K562 (cell line): ENCODE measurements around the gene ASB7. TPM values are rescaled to one million over a fixed set of nuclear protein-coding genes. Genes with fewer than 3 reads are reported as not detected.

ENCODE experiments used
- ATAC-seq: fragments of 200-7000 bp; cut with Tn5 transposase; 3 replicates; pipeline ENCODE4 v1.9.1; 2020; ENCODE audit warnings: moderate library complexity
- BruUV-seq: library from RNA; stranded (reverse); fragments of 400-500 nt; replicated peaks from 2 replicates; lab custom pipeline; 2021; lab: Mats Ljungman, UMichigan
- CTCF ChIA-PET: fragments of 300-600 bp; formaldehyde crosslinking; extraction: SDS; loops from one replicate; lab custom pipeline; 2021; ENCODE audit warnings: low intra/inter-chr PET ratio; lab: Yijun Ruan, JAX
- POLR2A ChIA-PET: fragments of 300-600, 350-650 bp; sonication (Branson Sonifier 250); formaldehyde crosslinking; extraction: SDS; loops from one replicate; lab custom pipeline; 2021; ENCODE audit warnings: antibody characterized with exemption, inconsistent platforms; lab: Yijun Ruan, JAX
- DNase-seq, 4 experiments: peaks; one replicate each; pipeline versions ENCODE4 v3.0.0 to v3.0.0-alpha.2; 2011 to 2018; ENCODE audit warnings: low spot score in 3 of 4, mixed read lengths in 3 of 4; ENCODE audit errors: extremely low read depth in 1 of 4
- FAIRE-seq: peaks from 2 replicates; lab custom pipeline; 2011; peaks lifted over from hg19 to GRCh38; lab: Jason Lieb, UNC
- H2AFZ ChIP-seq: 2 replicates; pipeline ENCODE4 v1.6.0; 2011; ENCODE audit warnings: low read depth, low read length, control low read depth, inconsistent platforms
- H3K27ac ChIP-seq: fragments of 200-600 bp; 3 replicates; pipeline ENCODE4 v1.8.0; 2011; ENCODE audit warnings: low read depth, mild to moderate bottlenecking, control low read depth, inconsistent platforms, low read length, moderate library complexity, mixed read lengths; ENCODE audit errors: extremely low read depth
- H3K27me3 ChIP-seq, 2 experiments: fragments of 300-600 bp in 1 of 2; 2 replicates in 1 of 2; 3 replicates in 1 of 2; pipeline versions ENCODE4 v1.6.0 to v1.8.0; 2011; ENCODE audit warnings: inconsistent platforms in 2 of 2, low read length in 2 of 2, mild to moderate bottlenecking in 1 of 2, mixed read lengths in 1 of 2, moderate library complexity in 1 of 2; ENCODE audit not compliant: control insufficient read depth in 2 of 2, insufficient read depth in 2 of 2
- H3K36me3 ChIP-seq: fragments of 300-600 bp; 3 replicates; pipeline ENCODE4 v1.8.0; 2011; ENCODE audit warnings: mild to moderate bottlenecking, low read length, inconsistent platforms; ENCODE audit not compliant: control insufficient read depth, insufficient read depth
- H3K4me1 ChIP-seq, 2 experiments: fragments of 200-600 bp in 1 of 2; replicated peaks in 1 of 2; 2 replicates in 1 of 2; 3 replicates in 1 of 2; pipeline versions ENCODE4 v1.5.1 to v1.8.0; 2011; ENCODE audit warnings: inconsistent platforms in 2 of 2, low read length in 2 of 2, mild to moderate bottlenecking in 1 of 2, mixed read lengths in 1 of 2, moderate library complexity in 1 of 2; ENCODE audit not compliant: control insufficient read depth in 2 of 2, insufficient read depth in 2 of 2
- H3K4me2 ChIP-seq: 2 replicates; pipeline ENCODE4 v1.6.1; 2011; ENCODE audit warnings: low read length, control low read depth, inconsistent platforms, mixed read lengths; ENCODE audit not compliant: insufficient read depth
- H3K4me3 ChIP-seq: fragments of 200-600 bp; sonication (generic), shearing (Covaris generic); 2 replicates; pipeline ENCODE4 v1.5.1; 2016; ENCODE audit warnings: control low read depth, inconsistent platforms
- H3K79me2 ChIP-seq: fragments of 200-600 bp; 3 replicates; pipeline ENCODE4 v1.8.0; 2011; ENCODE audit warnings: low read length, inconsistent platforms; ENCODE audit not compliant: control insufficient read depth, insufficient read depth
- H3K9ac ChIP-seq, 2 experiments: 2 replicates each; pipeline versions ENCODE4 v1.6.0 to v1.6.1; 2011; ENCODE audit warnings: low read depth in 2 of 2, low read length in 2 of 2, control low read depth in 1 of 2, inconsistent platforms in 1 of 2, mild to moderate bottlenecking in 1 of 2, mixed read lengths in 1 of 2; ENCODE audit not compliant: insufficient read depth in 1 of 2
- H3K9me1 ChIP-seq: one replicate; pipeline ENCODE4 v1.6.0; 2011; ENCODE audit warnings: inconsistent platforms, mild to moderate bottlenecking, low read length, moderate library complexity; ENCODE audit not compliant: control insufficient read depth, insufficient read depth
- H3K9me3 ChIP-seq: replicated peaks from 2 replicates; pipeline ENCODE4 v1.5.1; 2011; ENCODE audit warnings: low read depth, low read length, inconsistent platforms; ENCODE audit not compliant: control insufficient read depth, insufficient read depth
- H4K20me1 ChIP-seq: replicated peaks from 2 replicates; pipeline ENCODE4 v1.6.1; 2011; ENCODE audit warnings: low read length, inconsistent platforms, mixed read lengths; ENCODE audit not compliant: control insufficient read depth, insufficient read depth
- CBX3 ChIP-seq, 2 experiments: IDR thresholded peaks; 1 replicate in 1 of 2; 2 replicates in 1 of 2; pipeline ENCODE4 v1.6.1; 2012; ENCODE audit warnings: inconsistent platforms in 2 of 2, low read length in 2 of 2, borderline replicate concordance in 1 of 2, control low read depth in 1 of 2
- CHAMP1 ChIP-seq: fragments of 450-650 bp; IDR thresholded peaks from 2 replicates; pipeline ENCODE4 v1.6.1; 2016; ENCODE audit warnings: mild to moderate bottlenecking
- CHD1 ChIP-seq: fragments of 200-600 bp; sonication (generic); IDR thresholded peaks from one replicate; pipeline ENCODE4 v1.6.1; 2012; ENCODE audit warnings: mild to moderate bottlenecking, moderate library complexity, low read length, inconsistent platforms
- CHD2 ChIP-seq: IDR thresholded peaks from 2 replicates; pipeline ENCODE4 v1.6.1; 2011; ENCODE audit warnings: low read depth, low read length
- MAFK ChIP-seq: IDR thresholded peaks from 2 replicates; pipeline ENCODE4 v1.6.1; 2011; ENCODE audit warnings: low read length, improper control_type of control experiment
- POLR2B ChIP-seq: fragments of 450-650 bp; IDR thresholded peaks from 2 replicates; pipeline ENCODE4 v1.6.1; 2018; ENCODE audit warnings: low read depth; ENCODE audit not compliant: partially characterized antibody
- RBM25 ChIP-seq: fragments of 200-400 bp; formaldehyde crosslinking; IDR thresholded peaks from 2 replicates; pipeline ENCODE4 v1.6.1; 2018; ENCODE audit warnings: low read length, low read depth, moderate library complexity; ENCODE audit not compliant: severe bottlenecking
- RBM34 ChIP-seq: fragments of 200-400 bp; formaldehyde crosslinking; IDR thresholded peaks from 2 replicates; pipeline ENCODE4 v1.6.1; 2018; ENCODE audit warnings: low read length, borderline replicate concordance; ENCODE audit not compliant: insufficient read depth
- STAG1 ChIP-seq: sonication (generic); formaldehyde crosslinking; IDR thresholded peaks from 2 replicates; pipeline ENCODE4 v1.5.0; 2020; ENCODE audit warnings: missing genetic modification reagents, borderline replicate concordance
- TFE3 ChIP-seq: fragments of 450-650 bp; formaldehyde crosslinking; IDR thresholded peaks from 2 replicates; pipeline ENCODE4 v1.4.0; 2020; ENCODE audit warnings: mild to moderate bottlenecking, mixed read lengths
- TRIM28 ChIP-seq: fragments of 450-650 bp; IDR thresholded peaks from 2 replicates; pipeline ENCODE4 v1.6.1; 2017
- TSC22D4 ChIP-seq: fragments of 450-650 bp; IDR thresholded peaks from 2 replicates; pipeline ENCODE4 v1.6.1; 2016; ENCODE audit warnings: missing genetic modification characterization, missing biosample characterization, control low read depth
- WGBS: fragments of 100-300 bp; shearing (Covaris generic); methylation state at CpG from one replicate; pipeline ENCODE4 v1.1.6; 2016; ENCODE audit warnings: low coverage, mixed read lengths; ENCODE audit not compliant: insufficient coverage; ENCODE audit errors: missing lambda C conversion rate; 5-methylcytosine and 5-hydroxymethylcytosine counted together
- in situ Hi-C: fragments of 300-500 bp; cut with MboI; formaldehyde crosslinking; loops from 4 replicates; pipeline ENCODE4 v1.15.0; 2018; ENCODE audit warnings: inconsistent platforms, mixed read lengths
- intact Hi-C: fragments of 100-400 bp; cut with micrococcal nuclease; formaldehyde crosslinking; loops from 2 replicates; pipeline ENCODE4 v1.14.2; 2022
- polyA plus RNA-seq, 8 experiments: library from polyadenylated mRNA; depleted of rRNA in 4 of 8; stranded (reverse) in 5 of 8; unstranded in 3 of 8; fragments of >200 nt; fragmentation: Nextera tagmentation in 2 of 8; fragmentation: Illumina TruSeq in 1 of 8; extraction: Ambion mirVana in 2 of 8; extraction: Trizol in 1 of 8; gene quantifications; 2 replicates each; pipeline versions ENCODE4 v1.2.1 to v1.2.3, GENCODE V29; 2011 to 2014; ENCODE audit warnings: inconsistent platforms in 1 of 8, missing spikeins in 1 of 8
- total RNA-seq, 7 experiments: library from RNA; depleted of rRNA in 6 of 7; stranded (reverse); fragments of >200 nt in 6 of 7; fragmentation: Illumina TruSeq in 2 of 7; extraction: Trizol in 2 of 7; gene quantifications; 2 replicates each; pipeline versions ENCODE4 v1.2.1 to v1.2.3, GENCODE V29; 2011 to 2021; ENCODE audit warnings: low replicate concordance in 1 of 7

Gene ASB7
- total and polyA plus RNA-seq, 9 of the 15 experiments (the other 6 are each of a cell fraction or from before 2014, with no cell fraction given): 1.8 to 10.1 (median 6.8) TPM

DNA sequence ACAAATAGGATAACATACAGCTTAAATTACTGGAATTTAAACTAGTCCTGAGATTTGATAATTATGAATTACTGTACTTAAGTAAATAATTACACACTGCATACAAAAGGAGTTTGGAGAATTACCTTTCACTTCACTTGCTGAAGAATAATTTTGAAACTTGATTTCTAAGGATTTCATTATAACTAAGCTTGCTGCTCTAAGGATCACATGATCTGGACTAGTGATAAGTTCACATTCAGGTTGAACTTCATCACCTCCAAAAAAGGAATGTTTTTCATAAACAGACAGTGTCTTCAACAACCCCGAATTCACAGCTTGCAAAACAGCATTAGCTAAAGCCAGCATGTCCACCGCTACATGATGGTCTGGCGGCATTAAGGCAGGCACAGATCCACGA is 28.9 kb upstream of the ASB7 start:
- Histone ChIP-seq H3K79me2 (0 out of 3 replicates have a peak, but pooled peaks cover 2% of the 10 kb centered on the region), H2AFZ (no peak overlapping the region), H4K20me1 (no peaks in the 10 kb centered on the region), H3K9me1 (no peaks in the 10 kb centered on the region), H3K4me1 (no peaks in the 10 kb centered on the region), H3K9ac (no peak overlapping the region), H3K36me3 (peaks cover 59% of the 10 kb centered on the region), H3K27me3 (no peaks in the 10 kb centered on the region), H3K27ac (no peak overlapping the region), H3K9me3 (no peaks in the 10 kb centered on the region), H3K4me2 (no peak overlapping the region), H3K4me3 (no peak overlapping the region)
- in situ Hi-C loops: no loop called here
- no peak for DNase-seq
- intact Hi-C loops: no loop called here
- 92% methylated on average over 4 of the region's 4 CpGs for WGBS
- CTCF ChIA-PET: no interaction called here
- POLR2A ChIA-PET: no interaction called here
- no peak for TF ChIP-seq RBM34
- peak; percentile 15; the same call in 1 of the 2 replicates for TF ChIP-seq TFE3 (CRISPR knock-in tag)
- no peak for FAIRE-seq
- no peak for ATAC-seq
- no TSS peak for BruUV-seq

DNA sequence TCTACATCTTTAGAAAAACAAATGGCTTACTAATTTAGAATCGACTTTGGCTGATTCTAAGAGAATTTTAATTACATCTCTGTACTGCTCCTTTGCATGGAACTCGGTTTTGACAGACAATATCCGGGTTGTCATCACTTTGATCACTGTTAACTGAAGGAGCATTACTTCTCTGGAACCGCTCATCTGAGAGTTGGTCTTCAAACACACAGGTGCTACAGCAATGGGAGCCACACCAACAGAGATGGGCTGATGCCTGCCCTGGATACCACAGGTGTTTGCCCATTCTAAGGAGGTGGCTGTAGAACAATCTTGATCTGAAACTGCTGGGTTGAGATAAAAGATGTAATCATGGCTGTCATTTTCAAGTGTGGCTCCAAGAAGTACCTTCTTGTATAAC is 22.0 kb upstream of the ASB7 start:
- whole genome bisulfite sequencing: 77% methylated on average over 4 of the region's 4 CpGs
- FAIRE-seq (peak; percentile 32), ATAC-seq (no peak), DNase-seq (no peak)
- Histone ChIP-seq H3K4me1 (no peaks in the 10 kb centered on the region), H3K9me3 (no peaks in the 10 kb centered on the region), H3K36me3 (peaks cover 20% of the 10 kb centered on the region; the same call in 1 of the 3 replicates), H2AFZ (no peak overlapping the region), H4K20me1 (no peaks in the 10 kb centered on the region), H3K27me3 (no peaks in the 10 kb centered on the region), H3K9ac (no peak overlapping the region), H3K9me1 (no peaks in the 10 kb centered on the region), H3K4me3 (no peak overlapping the region), H3K4me2 (no peak overlapping the region), H3K27ac (no peak overlapping the region), H3K79me2 (peaks cover 42% of the 10 kb centered on the region)
- POLR2A ChIA-PET: interaction anchor here (0.5 kb wide), 1 partner anchor 43 kb away, joined by 3 read pairs; no protein-coding TSS in a partner anchor
- CTCF ChIA-PET: no interaction called here
- BruUV-seq: no TSS peak
- intact Hi-C loops: no loop called here
- in situ Hi-C loops: no loop called here
- TF ChIP-seq TSC22D4 (no peak), STAG1 (CRISPR knock-in tag) (no peak), CBX3 (IDR thresholded peaks at IDR 0.05; ENCODE audit: borderline replicate concordance in 1 of 2, low read length in 2 of 2) (no peak), CHD2 (no peak), MAFK (no peak), TRIM28 (no peak), CHAMP1 (no peak), POLR2B (no peak), RBM25 (no peak), CHD1 (no peak)
